PC-9 (cell line): ENCODE measurements around the gene TCP11L2.

Experiments
- CTCF ChIP-seq: fragments of 200-600 bp; sonication (generic); conservative IDR thresholded peaks from 2 replicates; pipeline ENCODE4 v1.6.1; 2017; ENCODE audit warnings: mixed run types, antibody characterized with exemption, mild to moderate bottlenecking, moderate library complexity
- EZH2 ChIP-seq: fragments of 200-600 bp; sonication (generic); IDR thresholded peaks from 2 replicates; pipeline ENCODE4 v1.8.0; 2017; ENCODE audit warnings: antibody characterized with exemption, low read depth

GRCh38 chr12:106304797-106305196 is 2.3 kb downstream of the TCP11L2 start:
- TF ChIP-seq CTCF (no peak), EZH2 (no peak)
